ENCODE measurements around the gene GPR39.

- TF ChIP-seq CTCF (IDR thresholded peaks at IDR 0.05; ENCODE audit: low read depth, low read length, poor library complexity, severe bottlenecking) = no peak
- no peak for TF ChIP-seq EZH2phosphoT487 (IDR thresholded peaks at IDR 0.05; ENCODE audit: borderline replicate concordance, low read length)
These were observed 210.9 kb downstream of the GPR39 start for GRCh38 chr2:132627536-132627935.
